ENCODE data around the gene CLSTN2.

DNA sequence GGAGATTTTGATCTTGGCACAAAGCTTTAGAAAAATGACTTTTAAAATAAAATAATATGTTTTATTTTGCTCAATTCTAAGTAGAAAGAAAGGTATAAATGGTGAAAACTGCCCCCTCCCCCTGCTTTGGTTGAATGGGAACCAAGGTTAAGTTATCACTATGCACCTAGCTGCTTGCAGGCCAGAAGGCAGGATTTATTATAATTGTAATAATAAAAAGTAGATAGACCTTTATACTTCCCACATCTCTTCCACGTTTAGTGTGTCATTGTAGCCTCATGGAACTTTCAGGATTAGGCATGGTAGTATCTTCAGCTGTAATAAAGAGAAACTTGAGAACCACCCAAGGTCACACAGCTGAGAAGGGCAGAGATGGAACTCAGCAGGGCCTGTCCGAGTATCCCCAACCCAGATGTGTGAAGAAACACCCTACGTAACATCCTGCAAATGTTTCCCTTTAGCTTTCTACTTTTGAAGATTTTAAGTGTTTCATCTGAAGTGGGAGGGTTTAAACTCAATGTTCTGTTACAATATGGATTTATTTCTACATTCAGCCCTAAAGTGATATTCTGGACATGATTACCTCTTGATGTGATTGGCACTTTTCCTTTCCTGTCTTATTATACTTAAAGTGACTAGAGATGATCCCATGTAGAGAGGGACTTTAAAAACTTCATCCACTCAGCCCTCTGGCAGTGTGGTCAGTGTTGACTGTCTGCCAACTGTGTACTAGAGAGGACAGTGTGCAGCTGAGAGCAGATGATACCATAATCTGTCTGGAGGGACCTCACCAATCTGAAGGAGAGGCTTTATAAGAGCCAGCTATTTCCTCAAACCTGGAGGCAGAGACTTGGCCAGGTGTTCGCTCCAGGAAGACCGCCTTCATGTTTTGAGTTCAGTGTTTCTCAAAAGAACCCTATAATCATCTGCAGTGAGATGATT is 460.4 kb downstream of the CLSTN2 start:
- no peak for TF ChIP-seq EP300 (IDR thresholded peaks at IDR 0.05)
- TF ChIP-seq, protein P1, sequence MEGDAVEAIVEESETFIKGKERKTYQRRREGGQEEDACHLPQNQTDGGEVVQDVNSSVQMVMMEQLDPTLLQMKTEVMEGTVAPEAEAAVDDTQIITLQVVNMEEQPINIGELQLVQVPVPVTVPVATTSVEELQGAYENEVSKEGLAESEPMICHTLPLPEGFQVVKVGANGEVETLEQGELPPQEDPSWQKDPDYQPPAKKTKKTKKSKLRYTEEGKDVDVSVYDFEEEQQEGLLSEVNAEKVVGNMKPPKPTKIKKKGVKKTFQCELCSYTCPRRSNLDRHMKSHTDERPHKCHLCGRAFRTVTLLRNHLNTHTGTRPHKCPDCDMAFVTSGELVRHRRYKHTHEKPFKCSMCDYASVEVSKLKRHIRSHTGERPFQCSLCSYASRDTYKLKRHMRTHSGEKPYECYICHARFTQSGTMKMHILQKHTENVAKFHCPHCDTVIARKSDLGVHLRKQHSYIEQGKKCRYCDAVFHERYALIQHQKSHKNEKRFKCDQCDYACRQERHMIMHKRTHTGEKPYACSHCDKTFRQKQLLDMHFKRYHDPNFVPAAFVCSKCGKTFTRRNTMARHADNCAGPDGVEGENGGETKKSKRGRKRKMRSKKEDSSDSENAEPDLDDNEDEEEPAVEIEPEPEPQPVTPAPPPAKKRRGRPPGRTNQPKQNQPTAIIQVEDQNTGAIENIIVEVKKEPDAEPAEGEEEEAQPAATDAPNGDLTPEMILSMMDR (IDR thresholded peaks at IDR 0.05) = no peak
